Type B pancreatic cell (in vitro differentiated cells): ENCODE results near the gene CACNA1C. TPM values are rescaled to one million over a fixed set of nuclear protein-coding genes. Genes with fewer than 3 reads are reported as not detected.

Experiments used
- DNase-seq: peaks from one replicate; pipeline ENCODE4 v3.0.0; 2021; ENCODE audit warnings: mixed read lengths; ENCODE audit not compliant: unreplicated experiment; ENCODE audit errors: extremely low spot score
- H3K27ac Mint-ChIP-seq: 2 replicates; pipeline ENCODE4 v1.8.0; 2021; ENCODE audit warnings: mild to moderate bottlenecking, mixed read lengths
- H3K27me3 Mint-ChIP-seq: 2 replicates; pipeline ENCODE4 v1.8.0; 2021; ENCODE audit warnings: mixed read lengths
- H3K36me3 Mint-ChIP-seq: 2 replicates; pipeline ENCODE4 v1.8.0; 2021; ENCODE audit warnings: mixed read lengths
- H3K4me1 Mint-ChIP-seq: one replicate; pipeline ENCODE4 v1.8.0; 2021; ENCODE audit warnings: mixed read lengths; ENCODE audit not compliant: unreplicated experiment
- H3K4me3 Mint-ChIP-seq: 2 replicates; pipeline ENCODE4 v1.8.0; 2021; ENCODE audit warnings: mild to moderate bottlenecking, mixed read lengths
- H3K9me3 Mint-ChIP-seq: 2 replicates; pipeline ENCODE4 v1.8.0; 2021; ENCODE audit warnings: mixed read lengths
- total RNA-seq: library from RNA; stranded (reverse); gene quantifications from 2 replicates; pipeline ENCODE4 v1.2.1, GENCODE V29; 2021; ENCODE audit warnings: low replicate concordance
- TF ChIP-seq, protein P1 (sequence below): fragments of 200-600 bp; sonication (generic); conservative IDR thresholded peaks from 2 replicates; pipeline ENCODE4 v1.5.0; 2021; ENCODE audit warnings: antibody characterized with exemption, mild to moderate bottlenecking

The CACNA1C gene
- total RNA-seq, 1 donor from 2014 or later: 14.3 TPM

DNA sequence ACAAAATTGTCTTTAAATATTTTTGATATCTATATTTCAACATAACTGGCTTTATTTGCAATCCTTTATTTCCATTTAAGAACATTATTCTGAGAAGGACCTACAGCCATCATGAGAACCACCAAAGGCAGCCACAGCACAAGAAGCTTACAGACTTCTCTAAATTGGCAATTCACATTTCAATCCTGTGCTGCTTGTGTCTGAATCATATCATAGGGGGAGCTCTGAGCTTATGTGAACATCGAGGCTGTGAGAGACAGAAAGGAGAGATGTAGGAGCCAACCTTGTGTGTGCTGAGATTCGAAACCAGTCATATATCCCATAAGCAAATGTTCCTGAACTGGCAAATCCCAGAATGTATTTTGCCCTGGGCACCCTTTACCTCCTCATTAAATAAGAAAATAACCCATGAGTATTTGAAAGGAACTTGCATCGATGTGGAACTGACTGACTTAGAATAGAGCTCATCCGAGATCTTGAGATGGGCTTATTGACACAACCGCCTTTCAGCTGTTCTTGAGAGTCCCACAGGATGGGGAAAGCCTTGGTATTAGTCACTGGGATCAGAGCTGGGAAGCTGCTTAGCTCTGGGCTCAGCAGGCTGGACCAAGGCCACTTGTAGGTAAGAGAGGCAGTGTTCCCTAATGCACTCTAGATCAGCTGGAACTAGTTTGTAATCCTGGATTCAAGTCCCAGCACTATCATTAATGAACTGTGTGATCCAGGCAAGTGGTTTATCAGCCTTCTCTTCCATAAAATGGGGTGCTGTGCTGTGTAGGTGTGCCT lies 329.8 kb downstream of the CACNA1C start:
- TF ChIP-seq, protein P1, sequence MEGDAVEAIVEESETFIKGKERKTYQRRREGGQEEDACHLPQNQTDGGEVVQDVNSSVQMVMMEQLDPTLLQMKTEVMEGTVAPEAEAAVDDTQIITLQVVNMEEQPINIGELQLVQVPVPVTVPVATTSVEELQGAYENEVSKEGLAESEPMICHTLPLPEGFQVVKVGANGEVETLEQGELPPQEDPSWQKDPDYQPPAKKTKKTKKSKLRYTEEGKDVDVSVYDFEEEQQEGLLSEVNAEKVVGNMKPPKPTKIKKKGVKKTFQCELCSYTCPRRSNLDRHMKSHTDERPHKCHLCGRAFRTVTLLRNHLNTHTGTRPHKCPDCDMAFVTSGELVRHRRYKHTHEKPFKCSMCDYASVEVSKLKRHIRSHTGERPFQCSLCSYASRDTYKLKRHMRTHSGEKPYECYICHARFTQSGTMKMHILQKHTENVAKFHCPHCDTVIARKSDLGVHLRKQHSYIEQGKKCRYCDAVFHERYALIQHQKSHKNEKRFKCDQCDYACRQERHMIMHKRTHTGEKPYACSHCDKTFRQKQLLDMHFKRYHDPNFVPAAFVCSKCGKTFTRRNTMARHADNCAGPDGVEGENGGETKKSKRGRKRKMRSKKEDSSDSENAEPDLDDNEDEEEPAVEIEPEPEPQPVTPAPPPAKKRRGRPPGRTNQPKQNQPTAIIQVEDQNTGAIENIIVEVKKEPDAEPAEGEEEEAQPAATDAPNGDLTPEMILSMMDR: no peak
- Mint-ChIP-seq H3K4me3 (no peak overlapping the region), H3K27ac (no peak overlapping the region), H3K36me3 (peaks cover 4% of the 10 kb centered on the region), H3K27me3 (peaks cover 8% of the 10 kb centered on the region), H3K9me3 (peaks cover 7% of the 10 kb centered on the region), H3K4me1 (peaks cover 14% of the 10 kb centered on the region)
- no peak for DNase-seq

DNA sequence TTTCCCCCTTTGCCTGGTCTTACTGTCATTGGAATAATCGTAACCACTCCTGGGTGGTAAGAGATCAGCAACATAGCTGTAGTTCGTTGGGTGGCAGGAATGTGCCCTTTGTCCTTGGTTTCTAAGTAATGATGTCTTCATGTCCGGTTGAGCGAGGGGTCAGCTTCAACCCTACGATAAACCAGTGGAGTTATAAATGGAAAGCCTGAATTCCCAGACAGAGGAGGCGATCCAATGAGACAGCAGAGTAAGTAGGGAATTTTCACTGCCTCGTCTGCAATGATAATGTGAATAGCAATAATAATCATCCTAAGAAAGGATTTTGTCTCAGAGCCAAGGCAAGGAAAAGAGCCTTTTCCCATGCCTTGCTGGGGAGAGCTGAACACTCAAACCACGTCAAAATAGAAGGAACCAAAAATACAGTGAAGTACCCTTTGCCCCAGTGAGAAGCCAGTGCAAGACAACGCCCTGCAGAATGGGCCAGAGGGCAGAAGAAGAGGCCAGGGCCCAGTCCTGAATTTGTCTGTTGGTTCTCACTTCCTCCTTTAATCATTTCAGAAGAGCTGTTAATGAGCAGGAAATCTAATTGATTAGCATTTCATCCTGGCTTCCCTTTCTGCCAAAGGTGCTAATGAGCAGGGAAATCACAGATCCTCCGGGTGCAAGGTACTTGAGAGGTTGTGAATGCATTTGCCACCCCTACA lies 330.7 kb downstream of the CACNA1C start:
- TF ChIP-seq, protein P1: no peak
- no peak overlapping the region for H3K27ac Mint-ChIP-seq
- peaks cover 4% of the 10 kb centered on the region for H3K36me3 Mint-ChIP-seq
- H3K27me3 Mint-ChIP-seq: peaks cover 8% of the 10 kb centered on the region
- DNase-seq: no peak
- H3K4me1 Mint-ChIP-seq: peaks cover 14% of the 10 kb centered on the region
- H3K9me3 Mint-ChIP-seq: peaks cover 7% of the 10 kb centered on the region
- H3K4me3 Mint-ChIP-seq: no peak overlapping the region

DNA sequence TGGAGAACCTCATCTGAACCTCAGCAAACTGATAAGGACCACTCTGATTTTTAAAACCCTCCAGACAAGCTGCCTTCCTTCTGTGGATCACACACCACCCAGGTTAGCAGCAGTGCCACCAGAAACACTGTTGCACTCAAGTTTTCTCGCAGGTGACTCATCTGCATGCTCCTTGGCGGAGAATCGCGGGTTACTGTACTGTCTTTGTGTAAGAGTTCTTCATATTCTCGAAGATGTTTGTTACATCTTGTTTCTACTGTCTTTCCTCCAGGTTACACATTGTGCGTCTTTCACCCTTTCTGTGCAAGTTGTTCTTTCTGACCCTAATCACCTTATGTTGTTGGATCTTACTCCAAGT lies 331.2 kb downstream of the CACNA1C start:
- Mint-ChIP-seq H3K36me3 (peaks cover 4% of the 10 kb centered on the region), H3K4me1 (peaks cover 14% of the 10 kb centered on the region), H3K9me3 (peaks cover 7% of the 10 kb centered on the region), H3K27ac (no peak overlapping the region), H3K4me3 (no peak overlapping the region), H3K27me3 (peaks cover 8% of the 10 kb centered on the region)
- TF ChIP-seq, protein P1: no peak
- DNase-seq: no peak

DNA sequence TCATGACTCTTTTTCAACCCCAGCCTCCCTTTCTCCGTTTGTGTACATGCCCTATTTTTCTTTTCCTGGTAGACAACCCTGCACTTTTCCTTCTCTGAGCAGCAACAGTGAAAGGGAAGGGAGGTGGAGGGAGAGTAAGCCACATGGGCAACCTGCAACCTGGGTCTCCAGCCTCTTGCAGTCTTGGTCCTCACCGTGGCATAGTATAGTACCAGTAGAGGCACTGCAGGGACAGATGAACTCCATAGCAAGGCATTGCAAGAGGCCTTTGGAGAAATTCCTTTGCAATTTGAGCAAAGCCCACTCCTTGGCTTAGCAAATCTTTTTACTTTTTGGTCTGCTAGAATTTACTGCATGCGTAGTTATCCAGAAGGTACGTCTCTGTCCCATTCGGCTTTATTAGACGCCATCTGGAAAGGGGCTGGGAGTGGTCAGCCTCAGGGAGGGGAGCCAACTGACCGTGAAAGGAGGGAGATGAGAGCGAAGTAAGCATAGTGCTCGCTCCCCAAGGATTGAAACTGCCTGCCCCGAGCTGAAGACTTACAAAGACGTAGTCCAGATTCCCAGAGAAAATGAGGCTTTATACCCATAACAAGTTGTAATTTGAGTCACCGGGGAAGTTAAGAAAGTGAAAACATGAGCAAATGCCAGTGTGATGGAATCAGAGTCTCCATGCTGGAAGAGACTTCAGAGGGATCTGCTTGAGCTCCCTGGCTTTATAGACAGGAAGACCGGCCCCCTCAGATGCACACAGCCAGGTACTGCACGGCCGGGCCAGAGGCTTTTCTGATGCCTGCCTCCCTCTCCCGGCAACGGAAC lies 332.0 kb downstream of the CACNA1C start:
- H3K9me3 Mint-ChIP-seq: peaks cover 7% of the 10 kb centered on the region
- H3K36me3 Mint-ChIP-seq: peaks cover 4% of the 10 kb centered on the region
- peak overlapping the region; percentile 16 for H3K27ac Mint-ChIP-seq
- DNase-seq: no peak
- peaks cover 8% of the 10 kb centered on the region for H3K27me3 Mint-ChIP-seq
- peak overlapping the region; percentile 3 for H3K4me3 Mint-ChIP-seq
- peaks cover 14% of the 10 kb centered on the region for H3K4me1 Mint-ChIP-seq
- TF ChIP-seq, protein P1: no peak

DNA sequence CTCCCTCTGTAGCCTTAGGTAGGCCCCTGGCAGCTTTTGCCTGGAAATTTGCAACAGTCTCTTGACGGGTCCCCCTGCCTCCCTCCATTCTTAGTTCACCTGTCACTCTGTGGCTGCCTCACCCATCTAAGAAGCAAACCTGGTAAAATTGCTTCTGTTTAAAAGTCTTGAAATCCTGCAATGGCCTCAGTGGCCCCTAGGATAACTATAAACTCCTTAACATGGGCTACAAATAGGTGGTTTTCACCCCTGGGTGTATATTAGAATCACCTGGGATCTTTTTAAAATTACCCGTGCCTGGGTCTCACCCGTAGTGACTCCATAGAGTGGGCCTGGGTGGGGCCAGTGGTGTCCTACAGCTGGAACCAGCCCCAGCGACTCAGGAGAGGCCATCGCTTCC lies 332.7 kb downstream of the CACNA1C start:
- Mint-ChIP-seq H3K36me3 (peaks cover 8% of the 10 kb centered on the region), H3K27me3 (peaks cover 11% of the 10 kb centered on the region), H3K4me1 (peaks cover 14% of the 10 kb centered on the region), H3K9me3 (peaks cover 7% of the 10 kb centered on the region), H3K27ac (no peak overlapping the region), H3K4me3 (no peak overlapping the region)
- TF ChIP-seq, protein P1: no peak
- no peak for DNase-seq
